EL (cell line): Measurements from ENCODE around the gene CALB2.

Experiments
- DNase-seq: peaks from one replicate; pipeline ENCODE4 v3.0.0-alpha.2; 2016

CALB2 gene

GRCh38 chr16:71429581-71429980, 71.1 kb downstream of the CALB2 start:
- DNase-seq = no peak

- no peak for DNase-seq
Measured at GRCh38 chr16:71430744-71431143, 72.2 kb downstream of the CALB2 start.

- no peak for DNase-seq
Measured at GRCh38 chr16:71431176-71431575, 72.7 kb downstream of the CALB2 start.

DNA sequence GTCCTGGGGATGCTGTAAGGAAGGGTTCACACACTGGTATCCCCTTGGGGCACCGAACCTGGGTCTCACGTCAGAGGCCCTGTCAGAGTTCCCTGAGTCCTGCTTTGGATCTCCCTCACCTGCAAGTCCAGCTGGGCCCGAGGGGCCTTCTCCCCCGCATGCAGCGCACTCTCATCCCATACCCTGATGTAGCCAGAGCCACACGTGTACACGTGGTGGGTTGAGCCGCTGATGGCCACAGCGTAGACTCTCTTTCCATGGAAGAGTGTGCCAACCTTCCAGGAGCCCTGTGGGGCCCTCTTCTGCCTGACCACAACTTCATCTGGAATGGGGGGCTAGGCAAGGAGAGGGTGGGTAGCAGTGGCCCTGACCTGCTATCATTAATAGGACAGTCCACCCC, 73.5 kb downstream of the CALB2 start:
- DNase-seq = no peak

DNA sequence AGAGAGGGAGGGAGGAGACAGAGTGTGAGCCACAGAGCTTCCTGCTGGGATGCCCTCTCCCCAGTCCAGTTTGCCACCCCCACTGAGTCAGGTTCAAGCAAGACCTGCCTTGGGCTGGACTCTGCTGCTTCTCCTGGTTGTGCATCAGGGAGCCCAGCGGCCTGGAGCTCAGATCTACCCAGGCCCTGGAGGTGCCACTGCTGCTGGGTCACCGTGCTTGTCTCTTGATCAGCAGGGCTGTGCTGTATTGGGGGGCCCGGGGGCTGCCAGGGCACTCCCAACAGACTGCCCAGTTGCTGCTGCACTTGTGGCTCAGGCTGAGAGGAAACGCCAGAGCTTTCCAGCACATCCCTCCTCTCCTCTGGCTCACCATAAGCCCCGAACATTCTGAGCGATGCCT, 74.4 kb downstream of the CALB2 start:
- no peak for DNase-seq

- no peak for DNase-seq
Measured at GRCh38 chr16:71436473-71436872, 78.0 kb downstream of the CALB2 start.

- no peak for DNase-seq
Measured at GRCh38 chr16:71439523-71439922, 81.0 kb downstream of the CALB2 start.
